RWPE1 (cell line): Measurements from ENCODE around the gene MIAT.

Experiments used
- CTCF ChIA-PET: fragments of 350-600 bp; sonication (Branson Sonifier 250); formaldehyde crosslinking; extraction: SDS; loops from one replicate; lab custom pipeline; 2021; lab: Yijun Ruan, JAX
- POLR2A ChIA-PET: fragments of 400-600 bp; formaldehyde crosslinking; extraction: SDS; loops from one replicate; lab custom pipeline; 2020; ENCODE audit warnings: antibody characterized with exemption; ENCODE audit not compliant: low non-redundant PET; lab: Yijun Ruan, JAX
- DNase-seq: peaks from one replicate; pipeline ENCODE4 v3.0.0; 2012; ENCODE audit warnings: low spot score
- H3K27ac ChIP-seq: fragments of 450-650 bp; 2 replicates; pipeline ENCODE4 v1.5.1; 2017
- TF ChIP-seq, protein P1 (sequence below): fragments of 450-650 bp; conservative IDR thresholded peaks from 2 replicates; pipeline ENCODE4 v1.5.1; 2017; ENCODE audit warnings: low read depth, mild to moderate bottlenecking

MIAT gene

DNA sequence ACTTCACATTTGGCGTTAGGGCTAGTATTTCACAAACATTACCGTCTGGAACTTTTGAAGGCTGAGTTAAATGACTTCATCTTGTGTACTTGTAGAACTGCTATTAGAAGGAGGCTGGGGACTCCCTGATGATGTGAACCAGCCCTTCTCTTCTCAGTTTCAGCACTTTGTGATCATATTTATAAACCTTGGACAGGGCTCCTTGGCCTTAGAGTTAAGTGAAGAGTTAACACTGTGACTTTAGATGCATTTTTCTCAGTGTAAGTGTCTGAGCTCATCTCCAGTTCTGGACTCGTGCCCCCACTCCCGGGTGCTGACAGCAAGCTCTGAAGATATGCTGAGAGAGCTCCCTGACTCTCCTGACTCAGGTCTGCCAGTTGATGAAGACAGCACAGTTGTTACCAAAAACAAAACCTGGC is 8.4 kb downstream of the MIAT start:
- no peak for DNase-seq
- ChIA-PET POLR2A (no interaction called here), CTCF (interaction anchor here (0.6 to 1.3 kb wide), 5 partner anchors 16 to 289 kb away, joined by 3 to 5 read pairs (median 3); no protein-coding TSS in a partner anchor)
- TF ChIP-seq, protein P1, sequence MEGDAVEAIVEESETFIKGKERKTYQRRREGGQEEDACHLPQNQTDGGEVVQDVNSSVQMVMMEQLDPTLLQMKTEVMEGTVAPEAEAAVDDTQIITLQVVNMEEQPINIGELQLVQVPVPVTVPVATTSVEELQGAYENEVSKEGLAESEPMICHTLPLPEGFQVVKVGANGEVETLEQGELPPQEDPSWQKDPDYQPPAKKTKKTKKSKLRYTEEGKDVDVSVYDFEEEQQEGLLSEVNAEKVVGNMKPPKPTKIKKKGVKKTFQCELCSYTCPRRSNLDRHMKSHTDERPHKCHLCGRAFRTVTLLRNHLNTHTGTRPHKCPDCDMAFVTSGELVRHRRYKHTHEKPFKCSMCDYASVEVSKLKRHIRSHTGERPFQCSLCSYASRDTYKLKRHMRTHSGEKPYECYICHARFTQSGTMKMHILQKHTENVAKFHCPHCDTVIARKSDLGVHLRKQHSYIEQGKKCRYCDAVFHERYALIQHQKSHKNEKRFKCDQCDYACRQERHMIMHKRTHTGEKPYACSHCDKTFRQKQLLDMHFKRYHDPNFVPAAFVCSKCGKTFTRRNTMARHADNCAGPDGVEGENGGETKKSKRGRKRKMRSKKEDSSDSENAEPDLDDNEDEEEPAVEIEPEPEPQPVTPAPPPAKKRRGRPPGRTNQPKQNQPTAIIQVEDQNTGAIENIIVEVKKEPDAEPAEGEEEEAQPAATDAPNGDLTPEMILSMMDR: no peak; the same call in 1 of the 2 replicates
- no peak overlapping the region for H3K27ac ChIP-seq

DNA sequence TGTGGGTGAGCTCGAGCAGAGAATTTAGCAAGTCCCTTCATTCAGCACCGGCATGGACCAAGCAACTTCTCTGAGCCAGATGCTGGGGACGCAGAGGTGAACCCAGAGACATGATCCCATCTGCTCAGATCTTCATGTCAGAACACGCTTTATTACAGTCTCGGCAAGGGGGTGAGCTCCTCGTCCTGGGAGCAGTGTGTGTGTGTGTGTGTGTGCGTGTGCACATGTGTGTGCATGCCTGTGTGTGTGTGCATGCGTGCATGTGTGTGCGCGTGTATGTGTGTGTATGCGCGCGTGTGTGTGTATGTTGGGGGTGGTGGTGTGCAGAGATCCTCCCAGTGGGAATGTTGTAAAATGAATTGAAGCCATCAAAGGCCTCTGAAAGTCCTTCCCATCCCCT is 9.8 kb downstream of the MIAT start:
- POLR2A ChIA-PET: no interaction called here
- CTCF ChIA-PET: no interaction called here
- no peak for DNase-seq
- no peak overlapping the region for H3K27ac ChIP-seq
- TF ChIP-seq, protein P1: no peak

DNA sequence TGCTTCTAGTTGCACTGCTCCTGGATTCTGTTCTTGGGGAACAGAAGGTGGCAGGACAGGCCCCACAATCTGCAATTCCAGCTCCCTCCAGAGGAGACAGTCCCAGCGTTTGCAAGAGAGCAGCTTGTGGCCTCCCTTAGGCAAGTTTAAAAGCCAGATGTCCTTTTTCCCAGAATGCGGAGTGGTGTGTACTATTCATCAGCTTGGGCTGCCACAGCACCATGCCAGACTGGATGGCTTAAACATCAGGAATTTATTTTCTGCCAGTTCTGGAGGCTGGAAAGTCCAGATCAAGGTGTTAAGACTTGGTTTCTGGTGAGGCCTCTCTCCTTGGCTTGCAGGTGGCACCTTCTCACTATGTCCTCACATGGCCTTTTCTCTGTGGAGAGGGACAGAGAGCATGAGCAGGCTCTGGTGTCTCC is 11.7 kb downstream of the MIAT start:
- CTCF ChIA-PET: no interaction called here
- TF ChIP-seq, protein P1: peak; percentile 22; the same call in 1 of the 2 replicates
- no peak overlapping the region for H3K27ac ChIP-seq
- no peak for DNase-seq
- POLR2A ChIA-PET: no interaction called here

DNA sequence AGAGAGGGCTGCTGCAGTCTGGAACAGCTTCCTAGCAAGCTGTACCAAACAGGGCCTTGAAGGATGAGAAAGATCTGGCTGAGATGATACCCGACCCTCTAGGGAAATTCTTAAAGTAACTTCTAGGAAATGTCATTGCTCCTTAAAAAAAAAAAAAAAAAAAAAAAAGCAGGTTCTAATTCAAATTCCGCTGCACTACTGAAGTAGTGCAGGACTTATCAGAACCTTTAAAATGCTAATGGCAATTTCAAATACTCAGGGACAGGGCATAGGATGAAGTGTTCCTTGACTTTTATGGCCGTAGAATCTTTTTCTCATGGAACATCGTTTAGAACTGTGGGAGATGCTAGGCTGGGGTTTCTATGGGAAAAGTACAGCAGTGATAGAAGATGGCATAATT is 13.1 kb downstream of the MIAT start:
- ChIA-PET CTCF (no interaction called here), POLR2A (no interaction called here)
- DNase-seq: no peak
- TF ChIP-seq, protein P1: no peak
- no peak overlapping the region for H3K27ac ChIP-seq

DNA sequence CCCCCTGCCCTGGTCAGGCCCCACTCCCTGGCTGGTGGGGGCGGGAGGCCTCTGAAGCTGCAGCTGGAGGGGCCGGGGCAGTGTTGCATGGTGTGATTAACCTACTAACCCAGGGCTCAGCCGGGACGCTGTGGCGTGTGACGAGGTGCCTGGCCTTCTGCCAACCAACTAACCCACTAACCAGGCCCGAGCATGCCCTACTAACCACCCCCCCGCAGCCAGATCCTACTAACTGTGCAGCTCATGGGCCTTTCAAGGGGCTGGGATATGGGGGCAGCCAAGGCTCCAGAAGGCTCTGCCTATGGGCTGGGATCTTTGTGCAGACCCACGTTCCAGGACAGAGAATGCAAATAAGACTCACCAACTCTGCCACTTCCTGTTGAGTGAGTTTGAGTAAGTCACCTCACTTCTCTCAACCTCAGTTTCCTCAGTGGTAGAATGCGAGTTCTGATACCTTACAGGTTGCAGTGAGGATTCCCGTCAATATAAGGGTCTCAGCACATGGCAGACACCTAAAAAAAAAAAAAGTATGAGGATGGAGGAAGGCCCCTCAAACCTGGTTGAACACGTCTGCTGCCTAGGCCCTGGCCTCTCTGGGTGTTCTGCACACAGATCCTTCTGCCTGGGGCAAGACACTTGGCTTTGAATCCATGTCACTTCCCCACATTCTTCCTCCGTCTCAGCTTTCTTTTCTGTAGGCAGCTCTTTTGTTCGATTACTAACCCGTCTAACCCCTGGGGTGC is 14.1 kb downstream of the MIAT start:
- ChIA-PET CTCF (interaction anchor here (0.5 to 0.6 kb wide), 2 partner anchors 191 to 688 kb away, joined by 4 read pairs; no protein-coding TSS in a partner anchor), POLR2A (interaction anchor here (1.0 kb wide), 1 partner anchor 10 kb away, joined by 3 read pairs; no protein-coding TSS in a partner anchor)
- peak overlapping the region; percentile 100 for H3K27ac ChIP-seq
- TF ChIP-seq, protein P1: no peak
- DNase-seq: peak; percentile 43

DNA sequence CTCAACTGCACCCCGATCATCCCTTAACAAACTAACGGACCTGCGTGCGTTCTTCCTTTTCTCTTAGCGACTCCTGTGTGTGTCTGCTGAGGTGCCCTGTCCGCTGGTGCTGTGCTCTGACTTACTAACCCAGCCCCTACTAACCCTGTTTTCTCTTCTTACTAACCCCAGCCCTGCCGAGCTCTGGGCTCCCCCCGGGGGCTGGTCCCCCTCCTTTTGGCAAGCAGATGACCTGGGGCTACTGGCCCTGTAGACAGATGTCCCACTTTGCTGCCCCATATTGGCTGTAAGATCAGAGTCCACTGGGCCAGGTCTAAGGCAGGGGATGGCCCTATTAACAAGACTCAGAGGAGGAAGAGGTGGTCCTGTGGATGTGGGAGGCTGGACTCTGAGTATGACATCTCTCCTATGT is 14.7 kb downstream of the MIAT start:
- ChIA-PET POLR2A (interaction anchor here (1.0 kb wide), 1 partner anchor 11 kb away, joined by 3 read pairs; no protein-coding TSS in a partner anchor), CTCF (interaction anchor here (0.5 to 0.6 kb wide), 3 partner anchors 65 to 687 kb away, joined by 3 to 4 read pairs (median 4); no protein-coding TSS in a partner anchor)
- TF ChIP-seq, protein P1: no peak
- peak overlapping the region; percentile 100 for H3K27ac ChIP-seq
- no peak for DNase-seq
